HL-60/S4 treated with phorbol 12-myristate 13-acetate at 8.2 ng/mL for 4 days and 3 days (cell line): ENCODE results near the gene CD79B.

Experiments
- in situ Hi-C: fragments of 300-500 bp; cut with MboI; formaldehyde crosslinking; loops from 2 replicates; pipeline ENCODE4 v1.15.0; 2022; ENCODE audit warnings: low sequenced_read_pairs

Gene CD79B

DNA sequence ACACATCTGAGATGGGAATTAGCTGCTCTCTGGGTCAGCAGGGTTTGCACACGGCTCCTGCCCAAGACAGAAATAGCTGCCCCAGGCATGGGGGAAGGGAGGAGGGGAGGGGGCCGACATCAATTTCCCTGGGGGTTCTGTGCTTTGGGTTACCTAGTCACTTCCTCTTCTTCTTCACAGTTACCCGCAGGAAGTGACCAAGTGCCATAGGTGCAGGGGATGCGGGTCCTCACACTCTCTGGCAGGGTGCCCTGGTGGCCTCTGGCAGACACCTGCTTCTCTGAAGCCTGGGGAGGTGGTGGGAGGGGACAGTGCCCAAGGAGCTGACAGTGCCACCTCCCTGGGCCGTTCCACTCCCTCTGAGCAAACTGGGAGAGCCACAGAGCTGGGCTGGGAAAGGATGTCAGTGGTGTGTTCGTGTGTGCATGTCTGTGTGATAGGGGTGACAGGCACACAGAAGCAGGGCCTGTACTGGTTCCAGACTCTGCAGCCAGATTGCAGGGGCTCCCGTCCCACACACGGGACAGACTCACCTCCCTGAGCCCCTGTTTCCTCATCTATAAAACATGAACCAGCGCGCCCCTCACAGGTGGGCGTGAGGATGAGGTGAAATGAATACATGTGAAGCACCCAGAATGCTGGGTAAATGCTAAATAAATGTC is 22.4 kb upstream of the CD79B start:
- in situ Hi-C loops, result no loop called here

GRCh38 chr17:63950940-63951907 is 19.1 kb upstream of the CD79B start:
- in situ Hi-C loops, result no loop called here

DNA sequence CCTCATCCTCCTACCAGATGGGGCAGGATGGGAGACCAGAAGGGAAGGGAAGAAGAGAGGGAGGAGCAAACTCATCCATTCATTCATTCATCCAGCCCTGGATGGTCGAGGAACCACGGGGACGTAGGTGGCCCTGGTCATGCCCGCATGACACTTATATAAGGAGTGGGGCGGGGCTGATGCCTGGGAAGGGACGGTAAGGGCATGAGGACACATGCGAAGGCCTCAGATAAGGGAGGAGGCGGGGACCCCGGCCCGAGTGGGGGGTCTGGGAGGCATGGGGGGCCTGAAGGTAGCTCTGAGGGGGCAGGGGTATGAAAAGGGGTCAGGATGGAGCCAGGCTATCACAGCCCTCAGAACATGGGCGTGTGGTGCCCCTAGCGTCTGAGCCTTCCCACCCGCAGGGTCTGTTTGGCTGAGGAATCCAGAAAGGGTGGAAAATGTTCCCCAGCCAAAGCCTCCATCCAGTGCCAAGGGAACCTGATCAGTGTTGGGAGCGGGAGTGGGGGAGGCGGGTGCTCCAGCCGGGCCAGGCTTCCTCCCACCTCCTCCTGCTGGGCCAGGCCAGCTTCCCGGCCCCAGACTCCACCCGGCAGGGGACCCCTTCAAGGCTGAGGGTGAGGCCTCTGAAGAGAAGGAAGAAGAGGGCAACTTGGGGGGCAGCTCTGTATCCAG is 17.6 kb upstream of the CD79B start:
- in situ Hi-C loops, result no loop called here

- in situ Hi-C loops, result no loop called here
These were observed 16.4 kb upstream of the CD79B start for GRCh38 chr17:63948521-63948920.

DNA sequence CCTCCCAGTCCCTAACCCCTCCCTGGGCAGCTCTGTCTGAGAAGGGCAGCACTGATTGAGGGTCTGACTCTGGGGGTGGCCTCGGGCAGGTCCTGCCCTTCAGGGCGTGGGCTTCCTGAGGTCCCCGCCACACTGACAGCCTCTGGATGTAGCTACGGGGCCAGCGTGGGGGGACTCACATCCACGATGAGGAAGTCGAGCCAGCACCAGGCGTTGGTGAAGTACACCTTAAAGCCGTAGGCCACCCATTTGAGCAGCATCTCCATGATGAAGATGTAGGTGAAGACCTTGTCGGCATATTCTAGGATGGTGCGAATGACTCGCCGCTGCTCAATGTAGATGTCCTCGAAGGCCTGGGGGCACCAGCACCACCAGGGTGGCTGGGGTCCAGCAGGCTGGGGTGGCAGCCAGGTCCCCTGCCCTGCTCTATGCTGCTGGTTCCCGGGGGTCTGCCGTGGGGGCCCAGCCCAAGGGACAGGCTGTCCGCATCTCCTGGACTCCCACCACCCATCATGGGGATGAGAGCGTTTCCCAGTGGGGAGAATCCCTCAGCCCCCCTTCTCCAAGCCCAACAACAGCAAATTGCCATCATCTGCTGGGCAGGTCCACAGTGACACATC is 15.7 kb upstream of the CD79B start:
- in situ Hi-C loops, result no loop called here

- in situ Hi-C loops, result no loop called here
These were observed 14.6 kb upstream of the CD79B start for GRCh38 chr17:63946440-63947363.

GRCh38 chr17:63945784-63946439 is 13.8 kb upstream of the CD79B start:
- in situ Hi-C loops, result no loop called here

GRCh38 chr17:63944736-63945499 is 12.8 kb upstream of the CD79B start:
- in situ Hi-C loops, result no loop called here

DNA sequence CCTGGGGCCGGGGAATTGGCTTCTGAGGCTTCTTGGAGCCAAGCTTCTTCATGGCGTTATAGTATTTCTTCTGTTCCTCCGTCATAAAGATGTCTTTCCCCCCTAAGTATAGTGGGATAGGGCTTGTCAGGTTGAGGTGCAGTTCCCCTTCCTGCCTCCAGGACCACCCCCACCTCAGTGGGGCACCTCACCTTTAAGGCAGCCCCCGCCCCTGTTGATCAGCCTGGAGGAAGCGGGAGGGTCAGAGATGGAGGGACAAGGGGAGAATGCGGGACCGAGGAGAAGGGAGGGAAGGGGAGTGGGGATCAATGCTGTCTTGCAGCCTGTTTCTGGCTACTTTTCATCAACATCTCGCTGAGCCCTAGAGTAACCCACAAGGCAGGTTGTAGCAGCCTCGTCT is 11.6 kb upstream of the CD79B start:
- in situ Hi-C loops, result no loop called here

- in situ Hi-C loops, result no loop called here
These were observed 10.3 kb upstream of the CD79B start for GRCh38 chr17:63942309-63942985.

DNA sequence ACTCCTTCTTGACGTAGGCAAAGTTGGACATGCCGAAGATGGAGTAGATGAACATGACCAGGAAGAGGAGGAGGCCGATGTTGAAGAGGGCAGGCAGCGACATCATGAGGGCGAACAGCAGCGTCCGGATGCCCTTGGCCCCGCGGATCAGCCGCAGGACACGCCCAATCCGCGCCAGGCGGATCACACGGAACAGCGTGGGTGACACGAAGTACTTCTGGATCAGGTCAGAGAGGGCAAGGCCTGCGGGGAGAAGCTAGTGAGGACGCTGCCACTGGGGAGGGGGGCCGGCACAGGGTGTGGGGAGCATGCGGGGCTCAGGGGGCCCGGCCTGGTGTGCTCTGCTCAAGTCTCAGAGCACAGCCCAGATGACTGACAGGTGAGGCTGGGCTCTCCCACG is 9.6 kb upstream of the CD79B start:
- in situ Hi-C loops, result no loop called here

- in situ Hi-C loops, result no loop called here
These were observed 9.0 kb upstream of the CD79B start for GRCh38 chr17:63941162-63941561.

DNA sequence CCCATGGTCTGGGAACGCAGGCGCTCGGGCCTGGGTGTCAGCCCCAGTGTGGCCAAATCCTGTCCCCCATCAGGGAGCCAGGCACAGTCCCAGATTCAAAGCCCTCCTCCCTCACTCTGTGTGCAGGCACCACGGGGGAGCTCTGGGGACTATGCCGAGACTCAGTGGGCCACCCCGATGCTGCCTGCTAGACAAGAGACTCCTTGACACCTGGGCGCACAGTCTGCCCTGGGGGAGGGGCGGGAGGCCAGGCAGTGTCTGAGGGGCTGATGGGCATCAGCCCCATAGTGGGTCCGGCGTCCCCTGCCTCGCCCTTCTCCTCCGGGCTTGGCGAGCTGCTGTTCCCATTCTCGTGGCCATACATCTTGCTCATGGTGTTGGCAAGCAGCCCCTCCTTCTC is 8.5 kb upstream of the CD79B start:
- in situ Hi-C loops, result no loop called here

DNA sequence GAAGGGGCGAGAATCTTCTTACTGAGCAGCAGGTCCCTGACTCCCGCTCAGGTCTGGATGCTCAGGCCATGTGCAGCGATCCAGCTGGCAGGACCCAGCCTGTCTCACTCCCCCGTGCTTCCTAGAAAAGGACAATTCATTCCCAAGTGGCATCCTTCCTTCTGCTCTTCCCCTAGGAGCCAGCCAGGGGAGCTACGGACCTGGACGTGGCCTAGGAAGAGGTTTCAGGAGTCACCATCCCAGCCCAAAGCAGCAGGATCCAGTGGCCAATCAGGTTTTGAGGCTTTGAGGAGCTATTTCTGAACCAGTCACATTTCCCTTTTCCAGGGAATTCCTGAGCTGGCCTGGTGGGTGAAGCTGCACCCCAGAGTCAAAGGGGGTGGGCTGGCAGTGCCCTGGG is 7.8 kb upstream of the CD79B start:
- in situ Hi-C loops, result no loop called here

GRCh38 chr17:63939401-63939800 is 7.3 kb upstream of the CD79B start:
- in situ Hi-C loops, result no loop called here

- in situ Hi-C loops, result no loop called here
These were observed 5.8 kb upstream of the CD79B start for GRCh38 chr17:63937920-63938319.

DNA sequence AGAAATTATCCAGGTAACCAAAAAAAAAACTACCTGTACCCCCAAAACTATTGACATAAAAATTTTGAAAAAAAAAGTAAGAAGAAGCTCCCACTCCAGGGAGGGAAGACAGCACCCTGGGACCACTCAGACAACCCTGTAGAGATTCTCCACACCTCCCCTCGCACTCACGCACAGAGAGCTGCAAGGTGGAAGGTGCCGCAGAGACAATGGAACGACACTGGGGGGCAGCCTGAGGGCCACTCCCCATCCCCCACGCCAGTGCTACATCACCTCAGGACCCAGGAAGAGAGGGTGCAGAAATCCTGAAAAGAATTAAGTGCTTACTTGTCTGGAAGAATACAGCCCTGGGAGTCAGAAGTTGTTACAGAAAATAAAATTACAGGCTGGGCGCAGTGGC is 5.2 kb upstream of the CD79B start:
- in situ Hi-C loops, result no loop called here
